ENCODE measurements around the gene SGCD. TPM values are rescaled to one million over a fixed set of nuclear protein-coding genes. Genes with fewer than 3 reads are reported as not detected.

The SGCD gene
- total and polyA plus RNA-seq, 9 of the 15 experiments (the other 6 are each of a cell fraction or from before 2014, with no cell fraction given) = not detected

DNA sequence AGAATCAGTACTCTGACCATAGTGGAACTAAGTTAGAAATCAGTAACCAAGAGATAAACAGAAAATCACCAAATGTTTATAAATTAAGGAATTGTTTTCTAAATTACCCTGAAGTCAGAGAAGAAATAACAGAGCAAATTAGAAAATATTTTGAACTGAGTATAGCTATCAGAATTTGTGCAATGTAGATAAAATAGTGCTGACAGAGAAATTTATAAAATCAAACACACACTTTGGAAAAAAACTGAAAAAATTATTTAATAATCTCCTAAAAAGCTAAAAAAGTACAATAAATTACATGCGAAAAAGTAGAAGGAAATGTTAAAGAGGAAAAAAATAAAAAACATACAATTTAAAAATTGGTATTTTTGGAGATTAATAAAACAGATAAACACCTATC lies 486.0 kb downstream of the SGCD start:
- ATAC-seq = no peak
- Histone ChIP-seq H3K9me1 (ENCODE audit: control insufficient read depth, insufficient read depth, low read length) (no peaks in the 10 kb centered on the region), H3K4me3 (no peak overlapping the region), H3K27ac (ENCODE audit: extremely low read depth, low read depth, low read length) (no peak overlapping the region), H3K27me3 (ENCODE audit: control insufficient read depth in 2 of 2, insufficient read depth in 2 of 2, low read length in 2 of 2) (no peaks in the 10 kb centered on the region), H3K4me1 (replicated peaks in 1 of 2; ENCODE audit: control insufficient read depth in 2 of 2, insufficient read depth in 2 of 2, low read length in 2 of 2) (no peaks in the 10 kb centered on the region), H3K9me3 (replicated peaks; ENCODE audit: control insufficient read depth, insufficient read depth, low read depth, low read length) (no peaks in the 10 kb centered on the region), H3K9ac (ENCODE audit: insufficient read depth in 1 of 2, low read depth in 2 of 2, low read length in 2 of 2) (no peak overlapping the region), H4K20me1 (replicated peaks; ENCODE audit: control insufficient read depth, insufficient read depth, low read length) (no peaks in the 10 kb centered on the region), H3K79me2 (ENCODE audit: control insufficient read depth, insufficient read depth, low read length) (no peaks in the 10 kb centered on the region), H3K4me2 (ENCODE audit: insufficient read depth, low read length) (no peak overlapping the region), H3K36me3 (ENCODE audit: control insufficient read depth, insufficient read depth, low read length) (no peaks in the 10 kb centered on the region), H2AFZ (ENCODE audit: low read depth, low read length) (no peak overlapping the region)
- WGBS (ENCODE audit: insufficient coverage, low coverage, missing lambda C conversion rate) = 0% methylated on average over 1 of the region's 1 CpG
- in situ Hi-C loops (cut with MboI) = no loop called here
- POLR2A ChIA-PET = no interaction called here
- intact Hi-C loops (cut with micrococcal nuclease) = no loop called here
- TF ChIP-seq ZNF316 (IDR thresholded peaks at IDR 0.05) (peak; percentile 74), C11orf30 (IDR thresholded peaks at IDR 0.05; ENCODE audit: low read depth) (peak; percentile 7; the same call in 1 of the 2 replicates)
- TF ChIP-seq, protein P1, sequence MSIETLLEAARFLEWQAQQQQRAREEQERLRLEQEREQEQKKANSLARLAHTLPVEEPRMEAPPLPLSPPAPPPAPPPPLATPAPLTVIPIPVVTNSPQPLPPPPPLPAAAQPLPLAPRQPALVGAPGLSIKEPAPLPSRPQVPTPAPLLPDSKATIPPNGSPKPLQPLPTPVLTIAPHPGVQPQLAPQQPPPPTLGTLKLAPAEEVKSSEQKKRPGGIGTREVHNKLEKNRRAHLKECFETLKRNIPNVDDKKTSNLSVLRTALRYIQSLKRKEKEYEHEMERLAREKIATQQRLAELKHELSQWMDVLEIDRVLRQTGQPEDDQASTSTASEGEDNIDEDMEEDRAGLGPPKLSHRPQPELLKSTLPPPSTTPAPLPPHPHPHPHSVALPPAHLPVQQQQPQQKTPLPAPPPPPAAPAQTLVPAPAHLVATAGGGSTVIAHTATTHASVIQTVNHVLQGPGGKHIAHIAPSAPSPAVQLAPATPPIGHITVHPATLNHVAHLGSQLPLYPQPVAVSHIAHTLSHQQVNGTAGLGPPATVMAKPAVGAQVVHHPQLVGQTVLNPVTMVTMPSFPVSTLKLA (conservative IDR thresholded peaks at IDR 0.05) = no peak
- BruUV-seq (replicated peaks) = no TSS peak
- no peak for DNase-seq (ENCODE audit: extremely low read depth in 1 of 4, low spot score in 3 of 4)
- no peak for FAIRE-seq
- CTCF ChIA-PET (ENCODE audit: low intra/inter-chr PET ratio) = no interaction called here

GRCh38 chr5:156815988-156816599 lies 489.1 kb downstream of the SGCD start:
- BruUV-seq (replicated peaks) = no TSS peak
- ATAC-seq (no peak), DNase-seq (ENCODE audit: extremely low read depth in 1 of 4, low spot score in 3 of 4) (peak in 2 of 4 experiments; percentile 1 to 4), FAIRE-seq (no peak)
- Histone ChIP-seq H3K4me1 (replicated peaks in 1 of 2; ENCODE audit: control insufficient read depth in 2 of 2, insufficient read depth in 2 of 2, low read length in 2 of 2) (no peaks in the 10 kb centered on the region), H3K4me3 (no peak overlapping the region), H3K9me3 (replicated peaks; ENCODE audit: control insufficient read depth, insufficient read depth, low read depth, low read length) (no peaks in the 10 kb centered on the region), H3K4me2 (ENCODE audit: insufficient read depth, low read length) (no peak overlapping the region), H3K9me1 (ENCODE audit: control insufficient read depth, insufficient read depth, low read length) (no peaks in the 10 kb centered on the region), H3K36me3 (ENCODE audit: control insufficient read depth, insufficient read depth, low read length) (no peaks in the 10 kb centered on the region), H2AFZ (ENCODE audit: low read depth, low read length) (no peak overlapping the region), H3K9ac (ENCODE audit: insufficient read depth in 1 of 2, low read depth in 2 of 2, low read length in 2 of 2) (no peak overlapping the region), H3K79me2 (ENCODE audit: control insufficient read depth, insufficient read depth, low read length) (no peaks in the 10 kb centered on the region), H3K27ac (ENCODE audit: extremely low read depth, low read depth, low read length) (no peak overlapping the region), H3K27me3 (ENCODE audit: control insufficient read depth in 2 of 2, insufficient read depth in 2 of 2, low read length in 2 of 2) (no peaks in the 10 kb centered on the region), H4K20me1 (replicated peaks; ENCODE audit: control insufficient read depth, insufficient read depth, low read length) (no peaks in the 10 kb centered on the region)
- in situ Hi-C loops (cut with MboI) = no loop called here
- intact Hi-C loops (cut with micrococcal nuclease) = no loop called here
- CTCF ChIA-PET (ENCODE audit: low intra/inter-chr PET ratio) = no interaction called here
- WGBS (ENCODE audit: insufficient coverage, low coverage, missing lambda C conversion rate) = 0% methylated on average over 6 of the region's 6 CpGs
- POLR2A ChIA-PET = no interaction called here
- TF ChIP-seq CBX3 (IDR thresholded peaks at IDR 0.05; ENCODE audit: borderline replicate concordance in 1 of 2, low read length in 2 of 2) (no peak), CTCF (IDR thresholded peaks at IDR 0.05 in 2 of 3, conservative IDR thresholded peaks at IDR 0.05 in 1 of 3; ENCODE audit: insufficient read depth in 2 of 3, low read depth in 1 of 3, low read length in 3 of 3) (peak in 2 of 3 experiments; percentile 2 to 16; a peak in 1 of 6 replicates), RAD21 (CRISPR knock-in tag; conservative IDR thresholded peaks at IDR 0.05 in 1 of 2, IDR thresholded peaks at IDR 0.05 in 1 of 2) (peak; percentile 22 to 26; a peak in 3 of 4 replicates), NBN (IDR thresholded peaks at IDR 0.05; ENCODE audit: low read depth) (no peak), CBFB (CRISPR knock-in tag; IDR thresholded peaks at IDR 0.05) (no peak)
